GM19372 (cell line): ENCODE results near the gene FGF22.

ENCODE experiments used
- ATAC-seq: cut with Tn5 transposase; IDR thresholded peaks from one replicate; pipeline ENCODE4 v1.9.1; 2021; ENCODE audit warnings: mild to moderate bottlenecking, low read depth, moderate library complexity; ENCODE audit not compliant: unreplicated experiment

FGF22 gene

DNA sequence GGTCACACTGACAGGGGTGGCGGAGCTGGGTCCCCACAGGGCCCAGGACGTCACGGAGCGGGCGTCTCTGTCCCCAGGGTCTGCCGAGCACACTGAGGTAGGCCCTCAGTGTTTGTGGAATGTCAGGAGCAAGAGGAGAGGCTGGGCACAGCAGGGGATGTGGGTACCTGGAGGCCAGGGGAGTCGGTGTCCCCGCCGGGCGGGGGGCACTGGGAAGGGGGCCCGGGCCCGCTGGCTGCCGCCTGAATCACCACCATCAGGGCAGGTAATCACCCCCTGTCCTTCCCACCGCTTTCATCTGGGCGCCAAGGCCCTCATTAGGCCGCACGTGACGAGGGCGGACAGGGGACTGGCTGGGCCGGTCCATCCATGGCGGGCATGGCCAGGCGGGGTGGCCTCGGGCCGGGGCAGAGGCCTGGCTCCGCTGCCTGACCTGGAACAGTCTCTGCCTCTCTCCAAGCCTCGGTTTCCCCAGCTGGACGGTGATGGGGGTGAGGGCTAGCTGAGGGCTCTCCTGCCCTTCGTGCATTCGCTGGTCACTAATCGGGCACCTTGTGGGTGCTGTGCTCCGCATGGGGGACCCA, 1.0 kb downstream of the FGF22 start:
- ATAC-seq, result no peak

DNA sequence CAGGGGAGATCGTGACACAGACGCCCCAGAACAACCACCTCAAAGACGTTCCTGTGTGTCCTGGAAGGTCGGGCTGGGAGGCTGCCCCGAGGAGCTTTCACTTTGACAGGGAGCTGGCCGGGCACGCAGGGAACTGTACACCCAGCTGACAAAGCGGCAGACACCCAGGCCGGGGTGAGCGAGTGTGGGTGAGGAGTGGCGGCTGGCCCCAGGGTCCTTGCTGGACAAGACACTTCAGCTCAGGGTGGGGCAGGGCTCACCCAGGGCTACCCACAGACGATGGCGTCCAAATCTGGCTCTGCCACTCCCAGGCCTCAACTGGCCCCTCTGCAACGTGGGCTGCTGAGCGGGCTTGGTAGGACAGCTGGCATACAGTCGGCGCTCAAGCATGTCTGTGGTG, 2.0 kb downstream of the FGF22 start:
- ATAC-seq, result no peak

DNA sequence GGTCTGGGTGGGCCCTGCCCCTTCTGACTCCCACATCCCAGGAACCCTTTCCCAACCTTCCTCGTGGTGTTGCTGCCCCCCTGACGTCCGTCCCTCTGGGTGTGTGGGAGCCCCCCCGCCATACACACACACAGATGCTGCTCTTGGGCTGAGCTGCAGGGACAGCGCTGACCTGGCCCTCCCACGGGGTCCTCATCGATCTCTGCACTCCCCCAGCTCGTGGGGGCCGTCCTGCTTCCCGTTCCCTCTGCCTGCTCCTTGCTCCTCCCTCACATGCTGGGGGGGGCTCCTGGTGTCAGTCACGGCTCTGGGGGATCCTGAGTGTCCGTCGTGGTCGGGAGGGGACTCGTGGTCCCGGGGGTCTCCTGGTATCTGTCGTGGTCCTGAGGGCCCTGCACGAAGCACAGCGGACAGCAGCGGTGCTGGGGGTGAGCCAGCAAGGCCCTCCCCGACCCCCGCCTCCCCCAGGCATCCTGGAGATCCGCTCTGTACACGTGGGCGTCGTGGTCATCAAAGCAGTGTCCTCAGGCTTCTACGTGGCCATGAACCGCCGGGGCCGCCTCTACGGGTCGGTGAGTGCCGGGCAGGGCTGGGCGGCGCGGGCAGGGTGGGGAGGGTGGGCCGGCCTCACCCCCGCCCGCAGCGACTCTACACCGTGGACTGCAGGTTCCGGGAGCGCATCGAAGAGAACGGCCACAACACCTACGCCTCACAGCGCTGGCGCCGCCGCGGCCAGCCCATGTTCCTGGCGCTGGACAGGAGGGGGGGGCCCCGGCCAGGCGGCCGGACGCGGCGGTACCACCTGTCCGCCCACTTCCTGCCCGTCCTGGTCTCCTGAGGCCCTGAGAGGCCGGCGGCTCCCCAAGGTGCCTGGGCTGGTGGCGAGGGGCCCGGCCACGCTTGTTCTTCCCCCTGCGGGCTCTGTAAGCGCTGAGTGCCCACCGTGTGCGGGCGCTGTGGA, 3.4 kb downstream of the FGF22 start:
- ATAC-seq, result no peak

DNA sequence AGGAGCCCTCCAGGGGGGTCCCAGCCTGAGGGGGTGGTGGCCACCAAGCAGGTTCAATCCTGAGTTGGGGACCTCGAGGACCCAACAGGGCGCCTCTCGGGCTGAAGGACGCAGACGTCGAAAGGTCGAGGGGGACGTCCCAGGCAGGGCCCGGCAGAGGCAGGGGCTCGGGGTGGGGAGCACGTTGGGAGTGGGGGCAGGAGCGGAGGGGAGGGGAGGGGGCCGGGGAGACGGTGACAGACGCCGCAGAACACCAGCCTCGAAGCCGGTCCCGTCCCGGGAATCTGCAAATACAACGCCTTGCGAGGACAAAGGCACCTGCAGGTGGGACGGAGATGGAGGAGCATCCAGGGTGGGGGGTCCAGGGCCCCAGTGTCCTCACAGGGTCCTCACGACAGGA, 4.1 kb downstream of the FGF22 start:
- ATAC-seq, result no peak

DNA sequence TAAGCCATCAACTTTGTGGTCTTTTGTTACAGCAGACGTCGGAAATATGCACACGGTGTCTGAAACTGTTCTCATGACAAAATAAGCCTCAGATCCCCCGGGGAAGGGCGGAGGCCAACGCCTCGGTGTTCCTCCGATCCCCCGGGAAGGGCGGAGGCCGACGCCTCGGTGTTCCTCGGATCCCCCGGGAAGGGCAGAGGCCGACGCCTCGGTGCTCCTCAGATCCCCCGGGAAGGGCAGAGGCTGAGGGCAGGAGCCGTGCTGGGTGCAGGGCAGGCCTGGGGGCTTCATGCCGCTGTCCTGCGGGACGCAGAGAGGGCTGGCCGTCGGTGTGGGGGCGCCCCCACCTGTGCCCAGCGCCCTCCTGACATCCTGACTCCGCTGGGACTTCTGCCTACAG, 4.7 kb downstream of the FGF22 start:
- ATAC-seq, result no peak

DNA sequence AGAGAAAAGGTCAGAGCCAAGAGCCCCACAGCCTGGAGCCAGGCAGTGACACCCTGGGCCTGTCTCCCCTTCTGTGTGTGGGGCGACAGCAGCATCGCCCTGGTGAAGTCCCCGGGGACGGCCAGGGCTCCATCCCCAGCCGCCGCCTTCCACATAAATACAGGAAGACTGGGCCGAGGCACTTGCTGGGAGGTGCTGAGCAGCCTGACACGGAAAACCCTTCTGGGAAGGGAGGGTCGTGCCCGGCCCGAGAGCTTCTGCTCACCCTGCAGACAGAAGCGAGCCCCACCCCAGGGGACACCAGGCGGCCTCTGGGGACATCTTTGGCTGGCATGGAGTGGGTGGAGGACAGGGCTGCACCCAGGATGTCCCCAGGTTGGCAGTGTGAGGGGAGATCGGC, 5.1 kb downstream of the FGF22 start:
- no peak for ATAC-seq

DNA sequence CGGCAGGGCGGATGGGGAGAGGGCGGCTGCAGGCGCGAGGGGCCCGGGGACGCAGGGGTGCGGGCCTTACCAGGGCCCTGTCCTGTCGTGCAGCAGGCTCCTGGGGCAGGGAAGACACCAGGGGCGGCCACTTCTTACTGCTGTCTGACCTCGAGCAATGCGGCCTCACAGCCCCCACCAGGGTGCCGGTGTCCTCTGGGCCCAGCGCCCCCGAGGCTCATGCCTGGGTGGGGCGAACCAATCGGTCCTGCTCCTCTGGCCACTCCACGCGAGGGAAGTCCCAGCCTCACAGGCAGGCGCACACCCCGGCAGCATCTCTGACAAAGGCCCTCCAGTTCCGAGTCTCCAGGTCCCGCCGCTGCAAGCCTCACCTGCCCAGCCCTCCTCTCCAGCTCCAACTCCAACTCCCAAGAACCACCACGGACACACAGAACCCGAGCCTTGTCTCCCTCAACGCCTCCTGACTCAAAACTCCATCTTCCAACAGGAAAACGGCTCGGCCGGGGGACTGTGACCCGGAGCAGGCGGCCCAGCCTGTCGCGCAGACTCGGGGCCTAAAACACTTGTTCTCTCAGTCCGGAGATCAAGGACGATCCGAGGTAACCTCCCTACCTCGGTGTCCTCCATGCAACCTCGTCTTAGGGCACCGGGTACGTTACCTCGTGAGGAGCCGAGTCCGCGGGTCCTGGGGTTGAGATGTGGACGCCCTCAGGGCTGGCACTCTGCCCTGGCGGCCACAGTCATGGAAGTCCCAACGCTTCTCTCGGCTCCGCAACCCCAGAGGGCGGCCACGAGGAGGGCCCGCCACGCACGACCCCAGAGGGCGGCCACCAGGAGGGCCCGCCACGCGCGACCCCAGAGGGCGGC, 6.5 kb downstream of the FGF22 start:
- ATAC-seq, result no peak

DNA sequence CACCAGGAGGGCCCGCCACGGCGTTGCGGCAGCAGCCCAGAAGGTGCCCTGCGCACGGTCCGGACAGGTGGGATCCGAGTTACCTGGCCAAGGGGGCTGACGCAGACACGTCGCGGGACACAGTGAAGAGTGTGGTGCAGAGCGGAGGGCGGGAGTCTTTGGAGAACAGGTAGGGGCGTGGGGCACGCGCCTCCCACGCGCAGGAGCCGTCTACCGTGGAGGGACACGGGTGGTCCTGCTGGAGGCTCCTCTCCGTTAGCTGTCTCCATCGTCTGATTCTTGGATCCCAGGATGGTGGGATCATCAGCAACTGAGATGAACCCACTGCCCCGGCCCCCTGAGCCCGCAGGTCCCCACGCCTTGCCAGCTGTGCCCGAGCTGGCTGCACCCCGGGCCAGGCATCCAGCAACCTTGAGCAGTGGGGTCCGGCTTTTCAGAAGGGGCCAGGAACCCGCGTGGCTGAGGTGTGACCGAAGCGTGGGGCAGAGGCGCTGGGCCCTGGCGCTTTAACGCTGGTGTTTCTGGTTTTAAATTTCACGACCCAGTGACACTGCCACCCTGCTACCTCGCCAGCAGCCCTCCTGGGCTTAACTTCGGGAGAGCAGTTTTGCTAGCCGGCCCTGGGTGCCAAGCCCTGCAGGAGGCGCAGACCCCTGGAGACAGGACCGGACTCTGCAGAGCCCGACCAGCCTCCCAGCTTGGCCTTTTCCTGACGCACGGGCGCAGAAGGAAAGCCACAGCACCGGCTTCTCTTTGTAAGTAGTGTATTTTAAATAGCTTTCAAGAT, 7.3 kb downstream of the FGF22 start:
- no peak for ATAC-seq

DNA sequence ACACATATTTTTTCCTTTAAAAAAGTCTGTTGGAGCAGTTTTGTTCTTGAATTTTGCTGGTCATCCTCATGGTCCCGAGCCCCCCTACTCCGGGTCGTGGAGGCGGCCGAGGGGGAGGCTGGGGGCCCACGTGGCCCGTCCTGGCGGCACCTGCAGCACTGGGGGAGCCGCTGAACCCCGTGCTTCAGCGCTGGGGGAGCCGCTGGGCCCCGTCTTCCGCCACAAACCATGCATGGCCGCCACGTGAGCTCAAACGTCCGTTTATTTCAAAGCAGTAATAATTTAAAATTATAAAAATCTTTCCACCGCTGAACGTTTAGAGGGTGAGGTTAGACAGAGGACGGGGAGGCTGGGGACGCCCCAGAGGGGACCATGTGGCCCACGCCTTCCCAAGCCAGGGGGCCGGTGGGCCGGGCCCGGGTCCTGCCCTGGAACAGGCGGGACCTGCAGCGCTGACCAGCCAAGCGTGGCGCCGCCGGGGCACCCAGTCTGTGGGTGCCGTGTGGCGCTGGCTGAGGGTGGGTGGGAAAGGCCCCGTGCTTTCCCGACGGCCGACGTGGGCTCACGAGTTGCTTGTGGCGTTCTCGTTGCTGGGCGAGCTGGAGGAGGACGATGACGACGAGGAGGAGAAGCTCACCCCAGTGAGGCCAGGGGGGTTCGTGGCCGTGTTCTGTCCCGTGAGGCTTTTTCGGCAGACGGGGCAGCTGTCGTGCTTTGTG, 8.0 kb downstream of the FGF22 start:
- no peak for ATAC-seq

DNA sequence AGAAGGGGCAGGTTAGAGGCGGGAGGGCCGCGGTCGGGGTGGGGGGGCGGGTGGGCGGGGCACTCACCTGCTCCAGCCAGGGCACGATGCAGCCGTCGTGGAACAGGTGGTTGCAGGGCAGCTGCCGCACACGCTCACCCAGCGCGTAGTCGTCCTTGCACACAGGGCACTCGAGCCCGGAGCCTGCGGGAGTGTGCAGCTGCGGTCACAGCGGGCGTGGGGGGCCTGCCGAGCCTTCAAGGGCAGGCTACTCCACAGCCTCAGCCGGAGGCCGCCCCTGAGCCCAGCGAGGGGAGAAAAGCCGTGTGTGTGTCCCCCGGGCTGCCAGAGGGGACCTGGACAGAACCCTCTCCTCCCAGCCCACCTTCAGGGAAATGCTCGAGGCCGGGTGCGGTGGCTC, 8.6 kb downstream of the FGF22 start:
- no peak for ATAC-seq

DNA sequence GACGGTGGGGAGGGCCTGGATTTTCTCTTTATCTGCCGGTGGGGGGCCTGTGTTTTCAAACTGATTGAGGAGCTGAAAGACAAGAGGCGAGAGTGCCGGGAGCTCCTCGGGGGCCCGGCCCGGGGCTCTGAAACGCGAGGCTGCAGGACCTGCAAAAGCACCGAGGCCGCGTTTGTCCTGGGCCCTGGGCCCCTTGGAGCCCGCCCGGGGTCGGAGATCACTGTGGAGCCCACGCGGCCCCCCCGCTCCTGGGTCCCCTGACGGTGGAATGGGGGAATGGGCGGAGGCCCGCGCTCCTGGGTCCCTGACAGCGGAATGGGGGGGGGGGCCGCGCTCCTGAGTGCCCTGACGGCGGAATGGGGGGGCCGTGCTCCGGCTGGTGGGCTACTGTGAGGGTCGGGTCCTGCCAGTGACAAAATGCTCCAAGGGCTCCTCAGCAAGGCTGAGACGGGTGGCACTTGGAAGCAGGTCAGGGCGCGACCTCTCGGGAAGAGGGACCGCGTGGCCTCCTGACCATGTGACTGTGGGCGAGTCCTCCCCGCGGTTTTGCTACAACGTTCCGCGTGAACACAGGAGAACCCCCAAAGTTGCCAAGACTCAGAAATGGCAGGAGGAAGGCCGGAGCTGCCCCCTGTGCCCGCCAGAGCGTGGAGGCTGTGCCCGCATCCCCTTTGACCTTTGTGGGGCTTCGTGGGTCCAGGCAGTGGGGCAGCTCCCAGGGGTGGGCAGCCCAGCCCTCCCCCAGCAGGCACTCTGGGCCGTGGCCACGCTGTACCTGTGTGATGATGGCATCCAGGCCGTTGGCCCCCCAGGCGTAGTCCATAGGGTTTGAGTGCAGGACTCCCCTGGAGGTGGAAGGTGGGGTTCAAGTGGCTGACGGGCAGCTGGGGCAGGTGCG, 9.5 kb downstream of the FGF22 start:
- ATAC-seq, result no peak

DNA sequence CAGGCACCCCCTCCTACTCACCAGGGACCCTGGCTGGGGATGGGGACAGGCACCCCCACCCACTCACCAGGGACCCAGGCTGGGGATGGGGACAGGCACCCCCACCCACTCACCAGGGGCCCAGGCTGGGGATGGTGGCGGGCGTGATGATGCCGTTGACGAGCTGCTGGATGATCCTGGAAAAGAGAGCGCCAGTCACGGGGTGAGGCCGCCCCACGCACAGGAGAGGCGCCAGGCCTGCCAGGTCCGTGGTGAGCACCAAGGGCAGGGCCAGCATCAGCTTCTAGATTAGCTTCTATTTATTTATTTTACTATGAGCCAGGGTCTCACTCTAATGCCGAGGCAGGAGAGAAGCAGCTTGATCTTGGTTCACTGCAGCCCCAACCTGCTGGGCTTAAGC, 10.4 kb downstream of the FGF22 start:
- no peak for ATAC-seq

DNA sequence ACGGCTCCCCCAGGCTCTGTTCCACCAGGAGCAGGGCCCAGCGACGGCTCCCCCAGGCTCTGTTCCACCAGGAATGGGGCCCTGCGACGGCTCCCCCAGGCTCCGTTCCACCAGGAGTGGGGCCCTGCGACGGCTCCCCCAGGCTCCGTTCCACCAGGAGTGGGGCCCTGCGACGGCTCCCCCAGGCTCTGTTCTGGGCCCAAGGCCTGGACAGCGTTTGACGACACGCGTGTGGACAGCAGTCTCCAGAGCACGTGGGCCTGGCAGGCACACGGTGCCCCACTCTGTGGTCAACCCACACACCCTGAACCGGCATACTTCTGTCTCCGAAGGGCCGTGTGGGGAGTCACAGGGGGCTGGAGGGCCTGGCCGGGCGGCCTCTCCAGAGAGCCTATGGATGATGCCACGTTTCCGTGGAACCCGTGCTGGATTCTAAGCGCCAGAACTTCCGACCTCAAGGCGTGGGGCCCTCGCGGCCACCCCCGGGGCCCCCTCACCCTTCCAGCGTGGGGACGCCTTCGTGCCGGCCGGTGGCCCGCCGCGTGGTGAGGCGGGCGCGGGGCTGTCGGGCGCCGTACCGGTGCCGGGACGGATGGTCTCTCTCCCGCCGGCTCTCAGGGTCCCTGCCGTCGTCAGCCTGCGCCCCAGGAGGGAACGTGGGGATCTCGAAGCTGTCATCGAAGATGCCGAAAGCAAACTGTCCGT, 11.6 kb downstream of the FGF22 start:
- ATAC-seq, result no peak

DNA sequence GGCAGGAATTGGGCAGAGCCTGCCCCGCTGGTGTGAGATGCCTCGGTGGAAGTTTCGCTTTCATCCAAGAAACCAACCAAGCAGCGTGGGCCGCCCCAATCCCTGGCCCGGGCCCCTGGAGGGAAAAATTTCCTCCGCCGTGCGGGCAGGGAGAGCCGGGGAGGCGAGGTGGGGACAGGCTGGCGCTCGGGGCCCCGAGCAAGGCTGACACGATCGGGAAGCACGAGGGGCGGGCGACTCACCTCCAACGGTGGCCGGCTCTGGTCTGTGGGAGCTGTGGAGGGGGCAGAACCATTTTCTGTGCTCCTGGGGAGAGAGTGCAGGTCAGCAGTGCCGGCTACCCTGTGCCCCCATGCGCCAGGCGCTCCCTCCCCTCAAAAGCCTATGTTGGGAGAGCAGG, 12.3 kb downstream of the FGF22 start:
- ATAC-seq, result no peak

DNA sequence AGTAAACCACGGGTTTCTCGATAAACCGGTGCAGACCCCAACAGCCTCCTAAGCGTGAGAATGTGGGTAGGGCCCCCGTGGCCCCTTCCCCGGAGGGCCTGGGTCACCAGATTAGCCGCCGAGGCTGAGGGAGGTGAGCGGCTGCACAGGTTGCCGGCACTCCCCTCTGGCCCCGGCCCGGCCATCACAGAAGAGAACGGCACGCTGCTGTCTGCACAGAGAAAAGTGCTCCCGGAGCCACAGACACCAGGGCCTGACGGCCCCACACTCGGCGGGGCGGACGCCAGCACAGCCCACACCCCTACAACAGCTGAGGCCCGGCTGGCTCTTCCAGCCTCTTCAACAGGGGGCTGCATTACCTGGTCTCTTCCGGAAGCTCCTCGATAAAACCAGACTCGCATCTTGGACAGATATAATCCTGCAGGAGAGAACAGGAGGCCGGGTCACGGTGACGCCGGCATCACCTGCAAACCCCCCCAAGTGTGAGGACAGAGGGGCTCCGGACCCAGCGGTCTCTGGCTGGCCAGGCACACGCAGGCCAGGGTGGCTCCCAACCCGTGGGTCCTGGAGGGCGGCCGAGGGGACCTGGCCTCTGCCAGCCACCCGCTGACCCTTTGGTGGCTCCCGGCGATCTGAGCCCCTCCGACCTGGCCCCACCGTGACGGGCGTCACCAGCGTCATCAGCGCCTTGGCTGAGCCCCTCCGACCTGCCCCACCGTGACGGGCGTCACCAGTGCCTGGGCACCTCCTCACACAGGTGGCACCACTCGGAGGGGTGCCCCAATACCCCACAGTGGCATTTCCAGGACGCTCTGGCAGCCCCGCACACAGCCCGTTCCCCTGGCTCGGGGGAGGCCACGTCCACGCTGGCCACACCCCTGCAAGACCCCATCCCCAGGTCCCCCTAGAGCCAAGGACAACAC, 13.0 kb downstream of the FGF22 start:
- no peak for ATAC-seq

DNA sequence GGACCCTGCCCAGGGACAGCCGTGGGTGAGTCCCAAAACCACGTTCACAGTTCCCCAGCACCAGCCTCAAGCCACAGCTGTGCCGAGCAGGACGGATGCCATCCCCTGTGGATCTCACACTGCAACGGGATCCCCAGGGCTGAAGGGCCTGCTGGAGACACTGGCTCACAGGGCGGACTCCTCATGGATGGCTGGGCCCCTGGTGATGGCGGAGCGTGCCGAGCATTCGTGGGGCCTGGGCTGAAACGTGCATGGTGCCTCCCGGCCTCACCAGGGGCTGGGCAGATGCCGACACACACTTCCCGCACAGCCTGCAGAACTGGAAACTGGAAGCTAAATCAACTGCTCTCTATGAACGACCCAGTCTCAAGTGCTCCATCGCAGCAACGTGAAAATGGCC, 13.7 kb downstream of the FGF22 start:
- ATAC-seq, result no peak

DNA sequence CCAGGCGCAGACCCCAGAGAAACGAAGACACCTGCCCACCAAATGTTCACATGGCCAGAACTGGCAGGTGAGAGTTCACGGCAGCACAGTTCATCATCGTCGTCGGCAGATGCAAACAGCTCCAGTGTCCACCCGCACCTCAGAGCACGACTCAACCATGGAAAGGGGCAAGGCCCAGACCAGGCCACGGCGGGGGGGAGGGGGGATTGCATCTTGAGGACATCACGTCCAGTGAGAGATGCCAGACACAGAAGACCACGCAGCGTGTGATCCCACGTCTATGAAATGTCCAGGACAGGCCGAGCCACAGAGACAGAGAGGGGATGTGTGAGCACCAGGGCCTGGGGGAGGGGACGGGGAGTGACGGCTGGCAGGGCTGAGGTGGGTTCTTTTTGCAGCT, 16.0 kb downstream of the FGF22 start:
- no peak for ATAC-seq
